K562 (cell line): ENCODE measurements around the gene RHBDF2. TPM values are rescaled to one million over a fixed set of nuclear protein-coding genes. Genes with fewer than 3 reads are reported as not detected.

Source experiments
- ATF7 ChIP-seq: fragments of 450-650 bp; IDR thresholded peaks from 2 replicates; pipeline ENCODE4 v1.7.1; 2014; ENCODE audit warnings: mild to moderate bottlenecking, moderate library complexity
- BACH1 ChIP-seq: fragments of 200-800 bp; sonication (Bioruptor generic); IDR thresholded peaks from 2 replicates; pipeline ENCODE4 v1.6.1; 2016; ENCODE audit warnings: missing genetic modification characterization, missing compliant biosample characterization
- BCL6 ChIP-seq: fragments of 250-450 bp; sonication (Bioruptor Pico); IDR thresholded peaks from 2 replicates; pipeline ENCODE4 v1.4.0; 2020
- BCOR ChIP-seq: fragments of 450-650 bp; IDR thresholded peaks from 2 replicates; pipeline ENCODE4 v1.6.1; 2016
- CBFA2T2 ChIP-seq: fragments of 450-650 bp; conservative IDR thresholded peaks from 2 replicates; pipeline ENCODE4 v1.6.1; 2017; ENCODE audit warnings: mild to moderate bottlenecking
- CBX3 ChIP-seq, 2 experiments: IDR thresholded peaks; 1 replicate in 1 of 2; 2 replicates in 1 of 2; pipeline ENCODE4 v1.6.1; 2012; ENCODE audit warnings: inconsistent platforms in 2 of 2, low read length in 2 of 2, borderline replicate concordance in 1 of 2, control low read depth in 1 of 2
- CHCHD3 ChIP-seq: fragments of 250-450 bp; sonication (Bioruptor Pico); IDR thresholded peaks from 2 replicates; pipeline ENCODE4 v2.1.2; 2022; ENCODE audit warnings: mild to moderate bottlenecking
- CREB3L1 ChIP-seq: fragments of 450-650 bp; IDR thresholded peaks from 2 replicates; pipeline ENCODE4 v1.6.1; 2014; ENCODE audit warnings: low read depth, mild to moderate bottlenecking, moderate library complexity, borderline replicate concordance
- HINFP ChIP-seq: fragments of 450-650 bp; conservative IDR thresholded peaks from 2 replicates; pipeline ENCODE4 v1.6.1; 2016; ENCODE audit warnings: missing genetic modification characterization, low read depth, mild to moderate bottlenecking, control low read depth, missing compliant biosample characterization
- KLF16 ChIP-seq: IDR thresholded peaks from 2 replicates; pipeline ENCODE4 v1.6.1; 2016; ENCODE audit warnings: antibody characterized with exemption
- MAZ ChIP-seq, 2 experiments: fragments of 450-650 bp in 1 of 2; sonication (generic) in 1 of 2; formaldehyde crosslinking; IDR thresholded peaks in 1 of 2; conservative IDR thresholded peaks in 1 of 2; 2 replicates each; pipeline versions ENCODE4 v1.4.0 to v1.5.0; 2020; ENCODE audit warnings: mild to moderate bottlenecking in 1 of 2, missing genetic modification reagents in 1 of 2
- MXD1 ChIP-seq: fragments of 250-450 bp; sonication (Bioruptor Pico); IDR thresholded peaks from 2 replicates; pipeline ENCODE4 v1.8.0; 2021; ENCODE audit warnings: borderline replicate concordance, mild to moderate bottlenecking, moderate library complexity; ENCODE audit not compliant: poor library complexity, severe bottlenecking
- NFE2 ChIP-seq: IDR thresholded peaks from 2 replicates; pipeline ENCODE4 v1.6.1; 2014; ENCODE audit warnings: antibody characterized with exemption, low read depth
- POLR2A ChIP-seq: fragments of 450-650 bp; conservative IDR thresholded peaks from 2 replicates; pipeline ENCODE4 v1.6.1; 2016
- POLR2AphosphoS5 ChIP-seq: IDR thresholded peaks from 2 replicates; pipeline ENCODE4 v1.6.1; 2011; ENCODE audit warnings: mild to moderate bottlenecking, low read depth, low read length, moderate library complexity; ENCODE audit not compliant: control insufficient read depth, insufficient read depth
- SNRNP70 ChIP-seq: fragments of 200-400 bp; formaldehyde crosslinking; optimal IDR thresholded peaks from 2 replicates; pipeline ENCODE3; 2017; ENCODE audit warnings: low read depth, low read length
- TBL1XR1 ChIP-seq, 2 experiments: IDR thresholded peaks; 2 replicates each; pipeline ENCODE4 v1.6.1; 2012; ENCODE audit warnings: improper control_type of control experiment in 2 of 2, low read length in 2 of 2, mild to moderate bottlenecking in 1 of 2
- TCF7 ChIP-seq: sonication (generic); IDR thresholded peaks from 2 replicates; pipeline ENCODE4 v1.6.1; 2016; ENCODE audit warnings: antibody characterized with exemption, borderline replicate concordance
- YY1 ChIP-seq, 3 experiments: IDR thresholded peaks; 2 replicates each; pipeline ENCODE4 v1.6.1; 2011; ENCODE audit warnings: low read length in 2 of 3, mild to moderate bottlenecking in 2 of 3, moderate library complexity in 2 of 3, borderline replicate concordance in 1 of 3, control low read depth in 1 of 3, low read depth in 1 of 3; ENCODE audit not compliant: insufficient read depth in 3 of 3, insufficient replicate concordance in 2 of 3, control insufficient read depth in 1 of 3, insufficient read length in 1 of 3; ENCODE audit errors: extremely low read depth in 1 of 3
- ZC3H4 ChIP-seq: sonication (generic); formaldehyde crosslinking; IDR thresholded peaks from 2 replicates; pipeline ENCODE4 v1.9.0; 2021; ENCODE audit warnings: missing genetic modification reagents, borderline replicate concordance
- ZNF12 ChIP-seq: sonication (generic); formaldehyde crosslinking; IDR thresholded peaks from 2 replicates; pipeline ENCODE4 v1.4.0; 2020; ENCODE audit warnings: mild to moderate bottlenecking, missing genetic modification reagents
- ZNF584 ChIP-seq: fragments of 200-800 bp; sonication (Bioruptor generic); IDR thresholded peaks from 2 replicates; pipeline ENCODE4 v1.6.1; 2016; ENCODE audit warnings: low read depth, mild to moderate bottlenecking, missing genetic modification characterization, missing compliant biosample characterization
- ZNF740 ChIP-seq, 3 experiments: fragments of 200-800 bp in 1 of 3; sonication (Bioruptor generic) in 1 of 3; sonication (generic) in 1 of 3; formaldehyde crosslinking in 1 of 3; IDR thresholded peaks; 2 replicates each; pipeline versions ENCODE4 v1.6.1 to v1.8.0; 2016 to 2022; ENCODE audit warnings: mild to moderate bottlenecking in 2 of 3, missing compliant biosample characterization in 2 of 3, missing genetic modification characterization in 2 of 3, missing genetic modification reagents in 1 of 3
- polyA plus RNA-seq, 8 experiments: library from polyadenylated mRNA; depleted of rRNA in 4 of 8; stranded (reverse) in 5 of 8; unstranded in 3 of 8; fragments of >200 nt; fragmentation: Nextera tagmentation in 2 of 8; fragmentation: Illumina TruSeq in 1 of 8; extraction: Ambion mirVana in 2 of 8; extraction: Trizol in 1 of 8; gene quantifications; 2 replicates each; pipeline versions ENCODE4 v1.2.1 to v1.2.3, GENCODE V29; 2011 to 2014; ENCODE audit warnings: inconsistent platforms in 1 of 8, missing spikeins in 1 of 8
- total RNA-seq, 7 experiments: library from RNA; depleted of rRNA in 6 of 7; stranded (reverse); fragments of >200 nt in 6 of 7; fragmentation: Illumina TruSeq in 2 of 7; extraction: Trizol in 2 of 7; gene quantifications; 2 replicates each; pipeline versions ENCODE4 v1.2.1 to v1.2.3, GENCODE V29; 2011 to 2021; ENCODE audit warnings: low replicate concordance in 1 of 7

Gene RHBDF2
- total and polyA plus RNA-seq, 9 of the 15 experiments (the other 6 are each of a cell fraction or from before 2014, with no cell fraction given) = 0.04 to 2.8 (median 1.1) TPM

- TF ChIP-seq ZNF740 (CRISPR knock-in tag; IDR thresholded peaks at IDR 0.05) = peak; percentile 98
- TF ChIP-seq ZNF740 (tag; IDR thresholded peaks at IDR 0.05) = peak in 1 of 2 experiments; percentile 98; a peak in 2 of 4 replicates
- TF ChIP-seq CHCHD3 (CRISPR knock-in tag) = no peak
- peak in 1 of 3 experiments; percentile 33 for TF ChIP-seq YY1 (IDR thresholded peaks at IDR 0.05; ENCODE audit: borderline replicate concordance in 1 of 3, control insufficient read depth in 1 of 3, extremely low read depth in 1 of 3, insufficient read depth in 3 of 3, insufficient read length in 1 of 3, insufficient replicate concordance in 2 of 3, low read depth in 1 of 3, low read length in 2 of 3)
- 0 out of 2 replicates have a peak, but pooled peaks have one; percentile 10 for TF ChIP-seq POLR2AphosphoS5
- TF ChIP-seq NFE2 = no peak
- TF ChIP-seq CBFA2T2 = 0 out of 2 replicates have a peak, but pooled peaks have one; percentile 4
- no peak for TF ChIP-seq BACH1 (tag)
- no peak for TF ChIP-seq SNRNP70
- TF ChIP-seq CREB3L1 = no peak
- no peak for TF ChIP-seq ZNF12 (CRISPR knock-in tag)
- no peak for TF ChIP-seq MAZ (CRISPR knock-in tag; conservative IDR thresholded peaks at IDR 0.05 in 1 of 2, IDR thresholded peaks at IDR 0.05 in 1 of 2)
- 0 out of 2 replicates have a peak, but pooled peaks have one; percentile 24 for TF ChIP-seq KLF16
- TF ChIP-seq CBX3 (IDR thresholded peaks at IDR 0.05; ENCODE audit: borderline replicate concordance in 1 of 2, low read length in 2 of 2) = no peak
- TF ChIP-seq MXD1 (CRISPR knock-in tag) = no peak
- TF ChIP-seq TCF7 = no peak
- TF ChIP-seq ZC3H4 (CRISPR knock-in tag) = no peak
- peak; percentile 54 for TF ChIP-seq POLR2A
- no peak for TF ChIP-seq BCL6
- TF ChIP-seq HINFP (tag) = no peak
- TF ChIP-seq TBL1XR1 (IDR thresholded peaks at IDR 0.05; ENCODE audit: low read length in 2 of 2) = no peak
- no peak for TF ChIP-seq ATF7
- TF ChIP-seq ZNF584 (CRISPR knock-in tag) = no peak
- TF ChIP-seq BCOR = peak; percentile 13; the same call in 1 of the 2 replicates
- TF ChIP-seq, all 486 proteins: peak for 40
Observed at GRCh38 chr17:76528528-76529223, 27.5 kb upstream of the RHBDF2 start (continued).
